Adrenal gland (tissue), 12 donors: ENCODE measurements around the gene PLPPR4. TPM values are rescaled to one million over a fixed set of nuclear protein-coding genes. Genes with fewer than 3 reads are reported as not detected.

Source experiments
- DNase-seq, 7 donors: peaks; one replicate each; pipeline ENCODE4 v3.0.0-alpha.2; 2019 to 2020
- H3K27ac ChIP-seq, 5 donors: fragments of 200-600 bp; sonication (generic) in 4 of 5; 1 replicate in 3 of 5; 2 replicates in 2 of 5; pipeline versions ENCODE4 v1.5.1 to v1.8.0; 2016 to 2020; ENCODE audit warnings: mild to moderate bottlenecking in 1 of 5
- H3K27me3 ChIP-seq: fragments of 200-600 bp; 2 replicates; pipeline ENCODE4 v1.8.0; 2021
- H3K36me3 ChIP-seq, 2 donors: fragments of 200-600 bp; replicated peaks in 1 of 2; 1 replicate in 1 of 2; 2 replicates in 1 of 2; pipeline versions ENCODE4 v1.5.1 to v1.8.0; 2018 to 2022
- H3K4me1 ChIP-seq, 2 donors: fragments of 200-600 bp; replicated peaks in 1 of 2; 1 replicate in 1 of 2; 2 replicates in 1 of 2; pipeline versions ENCODE4 v1.5.1 to v1.8.0; 2018 to 2021
- H3K4me3 ChIP-seq, 4 donors: fragments of 200-600 bp; sonication (generic) in 3 of 4; one replicate each; pipeline ENCODE4 v1.5.1; 2016 to 2018
- H3K9me3 ChIP-seq, 3 donors: fragments of 200-600 bp; sonication (generic) in 1 of 3; replicated peaks in 1 of 3; 1 replicate in 2 of 3; 2 replicates in 1 of 3; pipeline versions ENCODE4 v1.5.1 to v1.8.0; 2016 to 2021
- POLR2A ChIP-seq, 2 donors: fragments of 450-650 bp; IDR thresholded peaks; one replicate each; pipeline ENCODE4 v1.6.1; 2017; ENCODE audit warnings: antibody characterized with exemption in 2 of 2, mild to moderate bottlenecking in 2 of 2, moderate library complexity in 1 of 2
- WGBS, 4 donors: extraction: QIAGEN DNeasy Blood & Tissue Kit in 2 of 4; methylation state at CpG; one replicate each; pipeline versions ENCODE4 v1.1.5 to v1.1.7; 2013 to 2017; 5-methylcytosine and 5-hydroxymethylcytosine counted together
- intact Hi-C, 2 donors: fragments of 100-400 bp; cut with DNase I; formaldehyde crosslinking; loops; one replicate each; pipeline versions ENCODE4 v1.14.1 to v1.15.0; 2022 to 2023
- polyA plus RNA-seq, 3 donors: library from polyadenylated mRNA; stranded (reverse); fragments of 200-250 nt in 2 of 3; fragments of 350-450 nt in 1 of 3; fragmentation: Illumina TruSeq in 1 of 3; extraction: RNeasy Lipid Tissue Mini Kit (QIAGEN cat#74804) in 1 of 3; gene quantifications; one replicate each; pipeline ENCODE4 v1.2.3, GENCODE V29; 2013 to 2014
- total RNA-seq, 9 donors: library from RNA; depleted of rRNA in 4 of 9; stranded (reverse); fragments of >200 nt in 4 of 9; fragments of 120-200 nt in 1 of 9; fragmentation: NEBNext Ultra II Directional in 1 of 9; extraction: Animal tissue kit (Norgen Biotek cat#: 25700) in 1 of 9; gene quantifications; one replicate each; pipeline versions ENCODE4 v1.1.0 to v1.2.4, GENCODE V29; 2013 to 2023
- TF ChIP-seq, protein P1 (sequence below), 6 experiments: fragments of 450-650 bp in 4 of 6; fragments of 200-600 bp in 2 of 6; sonication (generic) in 1 of 6; IDR thresholded peaks; 1 replicate in 5 of 6; 2 replicates in 1 of 6; pipeline versions ENCODE4 v1.5.1 to v1.8.0; 2016 to 2021; ENCODE audit warnings: antibody characterized with exemption in 6 of 6, mild to moderate bottlenecking in 2 of 6, moderate library complexity in 1 of 6
- donor health status: healthy with polysubstance abuse.
- donor health status: Bipolar disorder and iron deficiency.
- donor health status: DM: yes; HTN: yes; CAD: no.
- donor health status: DM: no; HTN: no; CAD: no.
- donor health status: DM: no; HTN: no; CAD: no.
- donor health status: DM: yes; HTN: yes; CAD: no.

Gene PLPPR4
- total and polyA plus RNA-seq, 12 donors: 0.04 to 1.3 (median 0.37) TPM; not detected in 3

DNA sequence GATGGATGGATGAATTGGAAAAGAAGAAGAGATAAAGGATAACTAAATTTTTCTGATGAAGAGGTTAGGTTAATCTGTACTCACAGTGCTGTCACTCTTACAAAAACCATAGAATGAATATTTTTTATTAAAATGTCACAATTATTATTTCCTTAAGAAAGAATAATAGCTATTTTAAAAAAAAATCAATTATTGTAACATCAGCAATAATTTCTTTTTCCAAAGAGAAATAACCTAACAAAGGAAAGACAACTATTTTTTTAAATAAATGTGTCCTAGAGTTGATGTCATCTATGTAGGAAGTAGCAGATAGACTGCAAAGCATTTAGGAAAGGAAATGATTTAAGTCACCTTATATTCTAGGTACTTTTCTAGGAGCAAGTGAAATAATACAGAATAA lies 33.6 kb upstream of the PLPPR4 start:
- H3K27ac ChIP-seq: no peak overlapping the region
- H3K4me3 ChIP-seq: no peak overlapping the region
- no peaks in the 10 kb centered on the region for H3K9me3 ChIP-seq
- H3K4me1 ChIP-seq: no peaks in the 10 kb centered on the region
- TF ChIP-seq, protein P1, sequence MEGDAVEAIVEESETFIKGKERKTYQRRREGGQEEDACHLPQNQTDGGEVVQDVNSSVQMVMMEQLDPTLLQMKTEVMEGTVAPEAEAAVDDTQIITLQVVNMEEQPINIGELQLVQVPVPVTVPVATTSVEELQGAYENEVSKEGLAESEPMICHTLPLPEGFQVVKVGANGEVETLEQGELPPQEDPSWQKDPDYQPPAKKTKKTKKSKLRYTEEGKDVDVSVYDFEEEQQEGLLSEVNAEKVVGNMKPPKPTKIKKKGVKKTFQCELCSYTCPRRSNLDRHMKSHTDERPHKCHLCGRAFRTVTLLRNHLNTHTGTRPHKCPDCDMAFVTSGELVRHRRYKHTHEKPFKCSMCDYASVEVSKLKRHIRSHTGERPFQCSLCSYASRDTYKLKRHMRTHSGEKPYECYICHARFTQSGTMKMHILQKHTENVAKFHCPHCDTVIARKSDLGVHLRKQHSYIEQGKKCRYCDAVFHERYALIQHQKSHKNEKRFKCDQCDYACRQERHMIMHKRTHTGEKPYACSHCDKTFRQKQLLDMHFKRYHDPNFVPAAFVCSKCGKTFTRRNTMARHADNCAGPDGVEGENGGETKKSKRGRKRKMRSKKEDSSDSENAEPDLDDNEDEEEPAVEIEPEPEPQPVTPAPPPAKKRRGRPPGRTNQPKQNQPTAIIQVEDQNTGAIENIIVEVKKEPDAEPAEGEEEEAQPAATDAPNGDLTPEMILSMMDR (IDR thresholded peaks at IDR 0.05): no peak
- no peak for TF ChIP-seq POLR2A (IDR thresholded peaks at IDR 0.05)
- no peaks in the 10 kb centered on the region for H3K36me3 ChIP-seq
- intact Hi-C loops: no loop called here
- no peaks in the 10 kb centered on the region for H3K27me3 ChIP-seq
- no peak for DNase-seq

DNA sequence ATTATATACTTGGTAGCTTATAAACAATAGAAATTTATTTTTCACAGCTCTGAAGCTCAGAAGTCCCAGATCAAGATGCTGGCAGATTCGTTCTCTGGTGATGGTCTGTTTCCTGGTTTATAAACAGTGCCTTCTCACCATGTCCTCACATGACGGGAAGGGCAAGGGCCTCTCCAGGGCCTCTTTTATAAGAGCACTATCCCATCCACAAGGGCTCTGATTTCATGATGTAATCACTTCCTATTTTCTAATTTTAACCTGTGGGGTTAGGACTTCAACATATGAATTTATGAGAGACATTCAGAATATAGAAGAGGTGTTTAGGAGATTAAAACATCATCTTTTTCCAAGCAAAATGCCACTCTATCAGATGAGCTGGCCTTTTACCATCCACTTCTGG lies 32.1 kb upstream of the PLPPR4 start:
- H3K4me3 ChIP-seq: no peak overlapping the region
- no peaks in the 10 kb centered on the region for H3K27me3 ChIP-seq
- no peak overlapping the region for H3K27ac ChIP-seq
- no peaks in the 10 kb centered on the region for H3K4me1 ChIP-seq
- intact Hi-C loops: no loop called here
- H3K36me3 ChIP-seq: no peaks in the 10 kb centered on the region
- no peaks in the 10 kb centered on the region for H3K9me3 ChIP-seq
- WGBS, 4 donors: 48 to 59% (median 50%) methylated on average over 2 of the region's 2 CpGs
- TF ChIP-seq POLR2A (IDR thresholded peaks at IDR 0.05): no peak
- TF ChIP-seq, protein P1 (IDR thresholded peaks at IDR 0.05): no peak
- no peak for DNase-seq

DNA sequence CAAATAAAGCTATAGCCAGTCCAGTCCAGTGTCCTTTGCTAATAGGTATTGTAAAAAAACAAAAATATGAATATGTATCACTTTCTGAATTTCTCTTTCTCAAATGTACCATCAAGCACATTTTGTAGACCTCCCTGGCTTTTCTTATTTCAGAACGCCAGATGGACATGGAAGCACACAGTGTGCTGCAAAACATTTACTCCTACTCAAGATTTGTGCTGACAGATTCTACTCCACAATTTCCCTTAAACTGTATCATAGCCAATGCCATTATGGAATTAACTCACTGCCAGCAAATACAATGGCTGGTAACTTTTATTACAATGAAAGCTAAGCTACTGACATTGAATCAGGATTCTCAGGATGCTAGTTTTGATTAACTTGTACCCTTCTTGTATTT lies 30.8 kb upstream of the PLPPR4 start:
- TF ChIP-seq, protein P1 (IDR thresholded peaks at IDR 0.05): no peak
- TF ChIP-seq POLR2A (IDR thresholded peaks at IDR 0.05): no peak
- no peaks in the 10 kb centered on the region for H3K9me3 ChIP-seq
- H3K27ac ChIP-seq: no peak overlapping the region
- H3K27me3 ChIP-seq: no peaks in the 10 kb centered on the region
- no peaks in the 10 kb centered on the region for H3K4me1 ChIP-seq
- WGBS, 4 donors: 62 to 82% (median 78%) methylated on average over 1 of the region's 1 CpG
- no peaks in the 10 kb centered on the region for H3K36me3 ChIP-seq
- DNase-seq: no peak
- intact Hi-C loops: no loop called here
- no peak overlapping the region for H3K4me3 ChIP-seq

DNA sequence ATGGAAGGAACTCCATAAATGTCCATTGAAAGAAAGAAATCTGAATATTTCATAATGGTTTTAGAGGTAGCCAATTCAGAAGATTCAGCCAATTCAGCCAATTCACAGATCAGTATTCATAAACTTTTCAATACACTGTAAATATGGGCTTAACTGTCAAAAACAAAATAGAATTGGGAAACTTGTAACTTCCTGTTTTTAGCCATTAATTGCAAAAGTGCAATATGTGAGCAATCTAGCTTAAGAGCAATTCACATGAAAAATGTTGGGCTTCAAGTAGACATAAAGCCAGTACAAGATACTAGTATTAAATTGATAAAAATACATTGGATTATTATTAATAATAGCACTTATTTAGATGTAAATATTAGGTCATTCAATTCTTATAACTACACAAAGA lies 27.5 kb upstream of the PLPPR4 start:
- Histone ChIP-seq H3K36me3 (no peaks in the 10 kb centered on the region), H3K4me1 (no peaks in the 10 kb centered on the region), H3K4me3 (no peak overlapping the region), H3K27me3 (no peaks in the 10 kb centered on the region), H3K9me3 (no peaks in the 10 kb centered on the region), H3K27ac (no peak overlapping the region)
- no peak for TF ChIP-seq POLR2A (IDR thresholded peaks at IDR 0.05)
- TF ChIP-seq, protein P1 (IDR thresholded peaks at IDR 0.05): no peak
- intact Hi-C loops: no loop called here
- no peak for DNase-seq
